ENCODE results near the gene ADAMTSL4.
"Not testable (repeated sequence)": the region's sequence is repeated elsewhere in the genome, so short reads cannot be mapped to it uniquely, and the experiment has no call there.

ADAMTSL4 gene

GRCh38 chr1:150555971-150556865 is 7.0 kb downstream of the ADAMTSL4 start:
- DNase-seq (ENCODE audit: low spot score): no peak

- DNase-seq (ENCODE audit: low spot score): no peak
Measured at GRCh38 chr1:150557065-150557600, 7.9 kb downstream of the ADAMTSL4 start.

GRCh38 chr1:150557813-150558212 is 8.6 kb downstream of the ADAMTSL4 start:
- no peak for DNase-seq (ENCODE audit: low spot score)

GRCh38 chr1:150558303-150558704 is 9.1 kb downstream of the ADAMTSL4 start:
- DNase-seq (ENCODE audit: low spot score): no peak

GRCh38 chr1:150558761-150559655 is 9.8 kb downstream of the ADAMTSL4 start:
- no peak for DNase-seq (ENCODE audit: low spot score)

GRCh38 chr1:150559656-150560010 is 10.4 kb downstream of the ADAMTSL4 start:
- DNase-seq (ENCODE audit: low spot score): no peak

GRCh38 chr1:150560011-150560438 is 10.8 kb downstream of the ADAMTSL4 start:
- DNase-seq (ENCODE audit: low spot score): peak; percentile 70

- DNase-seq (ENCODE audit: low spot score): peak; percentile 84
Measured at GRCh38 chr1:150560576-150561253, 11.5 kb downstream of the ADAMTSL4 start.

- peak; percentile 64 for DNase-seq (ENCODE audit: low spot score)
Measured at GRCh38 chr1:150561254-150561973, 12.2 kb downstream of the ADAMTSL4 start.

- peak; percentile 91 for DNase-seq (ENCODE audit: low spot score)
Measured at GRCh38 chr1:150561974-150562445, 12.8 kb downstream of the ADAMTSL4 start.

GRCh38 chr1:150562446-150563339 is 13.5 kb downstream of the ADAMTSL4 start:
- peak; percentile 87 for DNase-seq (ENCODE audit: low spot score)

GRCh38 chr1:150563340-150564038 is 14.3 kb downstream of the ADAMTSL4 start:
- DNase-seq (ENCODE audit: low spot score): peak; percentile 81

- DNase-seq (ENCODE audit: low spot score): peak; percentile 34
Measured at GRCh38 chr1:150564051-150564991, 15.1 kb downstream of the ADAMTSL4 start.

GRCh38 chr1:150565240-150565991 is 16.2 kb downstream of the ADAMTSL4 start:
- DNase-seq (ENCODE audit: low spot score): not testable (repeated sequence)

GRCh38 chr1:150566589-150567340 is 17.6 kb downstream of the ADAMTSL4 start:
- no peak for DNase-seq (ENCODE audit: low spot score)

- DNase-seq (ENCODE audit: low spot score): peak; percentile 78
Measured at GRCh38 chr1:150567341-150567716, 18.1 kb downstream of the ADAMTSL4 start.

All from CD4-positive, alpha-beta T cell treated with Interleukin-6 at 100 ng/mL for 8 hours (primary cell).